CD4-positive, alpha-beta T cell treated with Interleukin-12 subunit alpha and Interleukin-12 subunit beta, for 1 hour (primary cell): ENCODE data around the gene GON4L.
"Not testable (repeated sequence)": the region's sequence is repeated elsewhere in the genome, so short reads cannot be mapped to it uniquely, and the experiment has no call there.

ENCODE experiments used
- DNase-seq: peaks from one replicate; pipeline ENCODE4 v3.0.0-alpha.2; 2020

Gene GON4L

DNA sequence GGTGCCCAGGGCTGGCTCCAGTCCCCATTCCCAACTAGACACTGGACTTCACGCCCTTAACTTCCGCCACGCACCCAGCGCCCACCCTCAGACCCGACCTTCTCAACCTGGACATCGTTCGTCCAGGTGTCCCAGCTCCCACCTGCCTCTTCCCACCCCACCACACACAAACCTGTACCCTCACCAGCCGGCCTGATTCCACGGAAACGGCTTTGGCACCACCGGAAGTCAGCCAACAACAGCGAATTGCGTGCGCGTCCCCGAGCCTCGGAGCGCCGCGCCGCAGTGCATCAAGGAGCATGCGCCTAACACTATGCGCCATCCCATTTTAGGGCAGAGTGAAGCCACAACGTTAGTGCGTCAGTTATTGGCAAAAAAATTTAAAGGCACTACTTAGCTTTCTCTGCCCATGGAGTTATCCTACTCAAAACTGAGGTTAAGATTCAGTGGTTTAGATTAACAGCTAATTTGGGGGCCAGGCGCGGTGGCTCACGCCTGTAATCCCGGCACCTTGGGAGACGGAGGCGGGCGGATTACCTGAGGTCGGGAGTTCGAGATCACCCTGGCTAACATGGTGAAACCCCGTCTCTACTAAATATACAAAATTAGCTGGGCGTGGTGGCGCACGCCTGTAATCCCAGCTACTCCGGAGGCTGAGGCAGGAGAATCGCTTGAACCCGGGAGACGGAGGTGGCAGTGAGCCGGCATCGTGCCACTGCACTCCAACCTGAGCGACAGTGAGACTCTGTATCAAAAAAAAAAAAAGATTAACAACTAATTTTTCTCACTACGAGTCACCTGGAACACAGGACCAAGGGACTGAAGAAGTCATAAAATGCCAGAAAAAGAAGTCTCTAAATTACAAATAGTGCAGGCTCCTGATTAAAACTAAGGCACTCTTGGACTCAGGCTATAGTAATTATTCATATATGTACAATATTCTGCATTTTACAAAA is at the start of gene GON4L:
Gene GON4L (minus strand): TSS at position 240 of the 956 bp plus-strand sequence. CDS start 3,434 bp downstream, outside the sequence.
- DNase-seq = peak; percentile 92

GRCh38 chr1:155904261-155904660 is 47.2 kb upstream of the GON4L start:
- DNase-seq = no peak

DNA sequence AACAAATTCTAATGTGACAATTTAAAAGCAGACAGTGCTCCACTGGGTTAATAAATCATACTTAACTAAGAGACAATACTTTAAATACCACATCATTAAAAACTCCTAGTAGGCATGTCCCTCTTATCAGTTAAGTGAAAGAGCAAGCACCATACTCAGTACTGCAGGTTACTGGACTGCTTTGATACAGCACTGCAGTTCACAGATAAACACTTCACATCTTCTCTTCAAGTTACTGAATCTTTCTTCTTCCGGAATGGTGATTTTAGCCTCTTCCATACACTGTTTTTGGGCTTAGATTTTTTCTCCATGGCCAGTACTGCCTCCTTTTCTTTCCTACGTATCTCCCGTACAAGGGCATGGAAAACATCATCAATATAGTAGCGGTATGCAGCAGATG is 43.1 kb upstream of the GON4L start:
- DNase-seq = no peak

- no peak for DNase-seq
Measured at GRCh38 chr1:155899683-155900082, 42.7 kb upstream of the GON4L start.

GRCh38 chr1:155898888-155899287 is 41.9 kb upstream of the GON4L start:
- no peak for DNase-seq

DNA sequence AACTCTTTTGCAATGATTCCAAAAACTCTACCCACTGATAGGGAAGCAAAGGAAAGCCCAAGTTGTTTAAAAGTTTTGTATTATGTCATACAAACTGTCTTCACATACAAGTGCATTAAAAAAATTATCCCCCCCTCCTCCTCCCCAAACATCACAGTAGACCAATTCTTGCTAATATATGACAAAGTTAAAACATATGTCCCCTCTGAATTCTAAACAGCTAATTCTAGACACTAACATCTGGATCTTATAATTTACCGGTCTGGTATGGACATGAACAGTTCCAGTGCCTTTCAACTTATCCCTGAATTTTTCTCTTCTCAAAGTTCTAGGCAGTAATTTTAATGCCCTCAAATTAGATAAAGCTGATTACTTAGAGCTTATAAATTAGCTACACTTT is 40.7 kb upstream of the GON4L start:
- DNase-seq = no peak

DNA sequence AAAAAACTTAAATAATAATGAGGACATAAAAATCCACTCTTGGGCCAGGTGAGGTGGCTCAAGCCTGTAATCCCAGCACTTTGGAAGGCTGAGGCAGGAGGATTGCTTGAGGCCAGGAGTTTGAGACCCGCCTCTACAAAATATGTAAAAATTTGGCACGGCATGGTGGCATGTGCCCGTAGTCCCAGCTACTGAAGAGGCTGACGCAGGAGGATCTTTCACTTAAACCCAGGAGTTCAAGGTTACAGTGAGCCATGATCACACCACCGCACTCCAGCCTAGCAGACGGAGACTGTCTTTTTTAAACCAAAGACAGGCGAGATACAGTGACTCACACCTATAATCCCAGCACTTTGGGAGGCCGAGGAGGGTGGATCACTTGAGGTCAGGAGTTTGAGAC is 39.5 kb upstream of the GON4L start:
- not testable (repeated sequence) for DNase-seq

DNA sequence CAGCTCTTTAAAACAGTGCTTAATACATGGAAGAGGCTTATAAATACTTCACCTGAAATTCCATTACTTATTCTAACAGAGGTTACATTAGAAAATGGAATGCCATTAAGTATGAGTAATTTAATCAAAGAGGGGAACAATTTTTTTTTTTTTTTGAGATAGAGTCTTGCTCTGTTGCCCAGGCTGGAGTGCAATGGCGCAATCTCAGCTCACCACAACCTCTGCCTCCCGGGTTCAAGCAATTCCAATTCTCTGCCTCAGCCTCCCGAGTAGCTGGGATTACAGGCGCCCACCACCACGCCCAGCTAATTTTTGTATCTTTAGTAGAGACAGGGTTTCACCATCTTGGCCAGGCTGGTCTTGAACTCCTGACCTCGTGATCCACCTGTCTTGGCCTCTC is 38.6 kb upstream of the GON4L start:
- not testable (repeated sequence) for DNase-seq

DNA sequence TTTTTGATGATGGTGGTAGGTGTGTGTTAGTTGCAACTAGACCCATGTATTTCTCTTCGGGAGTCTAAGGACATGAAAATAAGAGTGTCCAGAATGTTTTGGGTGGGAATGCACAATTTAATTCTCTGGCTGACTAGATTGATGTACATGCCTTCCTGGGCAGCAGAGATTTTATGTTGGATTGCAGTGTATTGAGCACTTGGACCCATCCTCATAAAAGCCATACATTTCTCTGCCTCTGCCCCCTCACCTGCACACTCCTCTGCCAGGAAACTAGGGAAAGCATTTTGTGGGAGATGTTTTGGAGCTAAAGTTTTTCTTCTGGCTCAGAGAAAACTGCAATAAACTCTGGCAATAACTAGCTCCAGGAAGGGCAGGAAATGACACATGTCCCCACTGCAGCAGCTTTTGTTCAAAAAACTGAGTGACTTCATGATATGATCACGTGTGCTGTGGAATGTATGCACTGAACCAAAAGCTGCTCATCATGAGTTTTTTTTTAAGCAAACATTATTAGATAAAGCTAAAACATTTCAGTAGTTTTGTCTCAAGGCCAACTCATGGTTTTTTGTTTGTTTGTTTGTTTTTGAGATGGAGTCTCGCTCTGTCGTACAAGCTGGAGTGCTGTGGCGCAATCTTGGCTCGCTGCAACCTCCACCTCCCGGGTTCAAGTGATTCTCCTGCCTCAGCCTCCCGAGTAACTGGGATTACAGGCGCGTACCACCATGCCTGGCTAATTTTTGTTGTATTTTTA is 36.6 kb upstream of the GON4L start:
- peak; percentile 42 for DNase-seq

- no peak for DNase-seq
Measured at GRCh38 chr1:155892796-155893195, 35.8 kb upstream of the GON4L start.

DNA sequence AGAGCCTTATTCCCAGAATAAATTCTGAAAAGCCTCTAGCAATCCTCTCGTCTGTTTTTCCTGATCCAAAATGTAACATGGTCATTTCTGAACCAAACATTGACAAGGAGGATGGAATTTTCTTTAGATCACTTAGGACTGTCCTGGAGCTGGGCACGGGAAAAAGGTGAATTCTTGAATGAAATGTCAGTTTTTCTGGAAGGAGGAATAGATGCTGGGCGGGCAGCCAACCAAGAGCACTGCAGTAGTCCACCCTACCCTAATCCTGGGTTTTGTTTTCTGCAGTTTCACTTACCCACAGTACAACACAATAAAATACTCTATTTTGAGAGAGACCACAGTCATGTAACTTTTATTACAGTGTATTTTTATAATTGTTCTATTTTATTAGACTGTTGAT is 33.2 kb upstream of the GON4L start:
- DNase-seq = no peak

- DNase-seq = no peak
Measured at GRCh38 chr1:155889566-155889965, 32.6 kb upstream of the GON4L start.

DNA sequence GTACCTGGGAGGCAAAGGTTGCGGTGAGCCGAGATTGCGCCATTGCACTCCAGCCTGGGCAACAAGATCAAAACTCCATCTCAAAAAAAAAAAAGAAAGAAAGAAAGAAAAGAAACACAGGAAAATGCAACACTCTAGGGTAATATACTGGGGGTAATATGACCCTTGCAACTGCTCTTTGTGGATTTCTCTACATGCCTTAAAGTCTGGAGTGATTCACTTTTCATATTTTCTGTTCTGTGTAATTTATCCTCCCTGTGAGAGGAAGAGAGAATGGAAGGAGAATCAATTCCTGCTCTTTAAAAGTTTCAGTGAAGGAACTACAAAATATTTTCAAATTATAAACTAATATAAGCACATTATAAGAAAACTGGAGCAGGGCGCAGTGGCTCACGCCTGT is 31.5 kb upstream of the GON4L start:
- DNase-seq = no peak

DNA sequence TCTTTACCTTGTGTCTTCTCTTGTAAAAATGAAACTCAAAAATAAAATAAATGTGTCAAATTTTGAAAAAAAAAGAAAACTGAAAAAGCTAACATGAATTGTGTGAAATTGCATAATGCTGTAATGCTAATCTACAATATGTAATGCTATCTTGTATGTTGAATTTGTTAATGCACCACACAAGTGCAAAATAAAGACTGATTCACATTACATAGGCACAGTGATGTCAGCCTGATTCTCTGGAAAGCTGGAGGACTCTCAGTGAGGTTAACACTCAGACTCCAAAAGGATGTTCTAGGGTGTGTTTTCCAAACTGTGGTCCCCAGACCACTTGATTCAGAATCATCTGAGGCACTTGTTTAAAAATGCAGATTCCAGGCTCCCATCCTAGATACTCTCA is 28.0 kb upstream of the GON4L start:
- DNase-seq = no peak

GRCh38 chr1:155884031-155884960 is 27.3 kb upstream of the GON4L start:
- DNase-seq = no peak

GRCh38 chr1:155882766-155883165 is 25.8 kb upstream of the GON4L start:
- DNase-seq = no peak

DNA sequence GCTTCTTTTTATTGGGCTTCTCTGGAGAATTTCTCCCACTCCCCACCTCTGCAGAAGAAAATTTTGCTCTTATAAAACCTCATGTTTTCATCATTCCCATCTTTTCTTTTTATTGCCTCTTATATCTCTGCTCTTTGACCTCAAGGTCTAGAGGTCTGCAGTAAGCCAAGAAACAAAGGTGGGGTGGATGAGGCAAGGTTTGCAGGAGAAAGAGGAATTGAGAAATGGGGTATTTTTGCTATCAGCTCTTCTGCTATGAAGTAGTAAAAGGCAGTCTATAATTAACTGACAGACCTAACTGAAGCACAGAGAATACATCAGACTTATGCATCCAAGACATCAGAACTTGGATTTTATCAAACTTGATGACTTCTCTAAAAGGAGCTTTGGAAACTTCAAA is 25.2 kb upstream of the GON4L start:
- DNase-seq = no peak

DNA sequence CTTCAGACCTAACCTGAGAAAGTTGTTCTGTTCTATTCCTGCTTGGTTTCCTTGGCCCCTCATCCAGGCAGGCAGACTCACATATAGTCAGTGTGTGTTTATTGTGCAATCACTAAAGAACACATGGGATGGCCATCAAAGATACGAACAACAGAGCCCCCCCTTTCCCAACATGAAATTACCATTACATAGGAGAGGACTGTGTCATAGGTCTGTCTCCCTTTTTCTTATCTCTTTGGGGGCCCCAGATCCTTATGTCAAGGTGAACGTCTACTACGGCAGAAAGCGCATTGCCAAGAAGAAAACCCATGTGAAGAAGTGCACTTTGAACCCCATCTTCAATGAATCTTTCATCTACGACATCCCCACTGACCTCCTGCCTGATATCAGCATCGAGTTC is 23.9 kb upstream of the GON4L start:
- no peak for DNase-seq

DNA sequence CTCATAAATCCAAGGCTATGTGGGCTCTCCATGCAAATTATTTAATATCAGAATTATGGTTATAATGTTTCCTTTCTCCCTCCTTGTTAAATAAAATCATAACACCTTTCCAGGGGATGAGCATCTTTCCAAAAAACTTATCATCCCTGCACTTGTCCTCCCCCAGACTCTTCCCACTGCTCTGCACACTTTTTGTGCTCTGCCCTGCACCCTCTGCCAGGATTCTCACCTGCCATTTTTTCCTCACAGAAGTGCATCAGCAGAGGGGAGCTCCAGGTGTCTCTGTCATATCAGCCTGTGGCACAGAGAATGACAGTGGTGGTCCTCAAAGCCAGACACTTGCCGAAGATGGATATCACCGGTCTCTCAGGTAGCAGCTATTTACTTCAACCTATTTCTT is 23.2 kb upstream of the GON4L start:
- no peak for DNase-seq

- DNase-seq = no peak
Measured at GRCh38 chr1:155877945-155878344, 20.9 kb upstream of the GON4L start.

- DNase-seq = no peak
Measured at GRCh38 chr1:155873860-155874259, 16.8 kb upstream of the GON4L start.

- DNase-seq = no peak
Measured at GRCh38 chr1:155872527-155872926, 15.5 kb upstream of the GON4L start.

DNA sequence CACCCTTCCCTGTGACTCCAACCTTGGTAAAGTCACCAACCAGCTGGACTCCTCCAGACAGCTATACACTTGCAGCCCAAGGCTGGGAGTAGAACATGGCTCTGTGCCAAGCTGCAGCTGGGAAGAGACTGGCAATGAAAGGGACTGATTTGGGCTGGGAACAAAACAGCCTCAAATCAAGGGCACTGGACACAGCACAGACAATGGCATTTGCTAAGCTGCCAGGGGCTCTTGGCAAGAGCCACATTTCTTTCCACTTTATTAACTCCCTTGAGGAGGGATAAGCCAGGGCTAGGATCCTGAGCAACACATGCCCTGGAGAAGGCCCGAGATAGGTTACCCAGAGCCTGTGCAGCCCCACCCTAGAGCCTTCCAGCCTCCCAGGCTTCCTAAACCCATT is 14.4 kb upstream of the GON4L start:
- DNase-seq = no peak
